Activated T-helper 1 cell treated with Interleukin-2 at 50 U/mL for 16 hours (primary cell): ENCODE data around the gene LAMA3.

ENCODE experiments used
- DNase-seq: peaks from one replicate; pipeline ENCODE4 v3.0.0-alpha.2; 2020; ENCODE audit warnings: low read depth

Gene LAMA3

GRCh38 chr18:23689031-23689615 is at the start of gene LAMA3:
Gene LAMA3 (plus strand): TSS chr18:23689453. CDS start chr18:23689684, 231 bp downstream.
- DNase-seq, result no peak

- no peak for DNase-seq
These were observed 49.2 kb upstream of the LAMA3 start for GRCh38 chr18:23640052-23640451.

- DNase-seq, result no peak
These were observed 48.0 kb upstream of the LAMA3 start for GRCh38 chr18:23641143-23641720.

GRCh38 chr18:23641937-23642666 is 47.2 kb upstream of the LAMA3 start:
- DNase-seq, result no peak

GRCh38 chr18:23643815-23644490 is 45.3 kb upstream of the LAMA3 start:
- no peak for DNase-seq

GRCh38 chr18:23645568-23646175 is 43.6 kb upstream of the LAMA3 start:
- no peak for DNase-seq

GRCh38 chr18:23646282-23646681 is 43.0 kb upstream of the LAMA3 start:
- no peak for DNase-seq

GRCh38 chr18:23648456-23648855 is 40.8 kb upstream of the LAMA3 start:
- no peak for DNase-seq

GRCh38 chr18:23648940-23649607 is 40.2 kb upstream of the LAMA3 start:
- no peak for DNase-seq

GRCh38 chr18:23650968-23651927 is 38.0 kb upstream of the LAMA3 start:
- no peak for DNase-seq

GRCh38 chr18:23652232-23652631 is 37.0 kb upstream of the LAMA3 start:
- DNase-seq, result no peak

- DNase-seq, result no peak
These were observed 31.0 kb upstream of the LAMA3 start for GRCh38 chr18:23658285-23658684.

GRCh38 chr18:23661735-23662308 is 27.4 kb upstream of the LAMA3 start:
- no peak for DNase-seq

GRCh38 chr18:23662309-23663263 is 26.7 kb upstream of the LAMA3 start, which contains the start of gene ANKRD29:
Gene ANKRD29 (minus strand): TSS chr18:23662911. CDS start chr18:23662730, 181 bp downstream.
- DNase-seq, result peak; percentile 30

GRCh38 chr18:23664674-23665073 is 24.6 kb upstream of the LAMA3 start:
- DNase-seq, result no peak

GRCh38 chr18:23667114-23667513 is 22.1 kb upstream of the LAMA3 start:
- no peak for DNase-seq

GRCh38 chr18:23668731-23669130 is 20.5 kb upstream of the LAMA3 start:
- DNase-seq, result no peak

- no peak for DNase-seq
These were observed 20.0 kb upstream of the LAMA3 start for GRCh38 chr18:23669202-23669766.
